Brain microvascular endothelial cell (primary cell): Measurements from ENCODE around the gene TTC9.

ENCODE experiments used
- DNase-seq: peaks from one replicate; pipeline ENCODE4 v3.0.0-alpha.2; 2020
- H3K27ac ChIP-seq: fragments of 250-450 bp; sonication (Bioruptor Pico); 2 replicates; pipeline ENCODE4 v1.5.1; 2020; ENCODE audit warnings: mild to moderate bottlenecking, moderate library complexity
- H3K27me3 ChIP-seq: fragments of 250-450 bp; sonication (Bioruptor Pico); replicated peaks from 2 replicates; pipeline ENCODE4 v1.5.1; 2020; ENCODE audit warnings: mild to moderate bottlenecking
- H3K36me3 ChIP-seq: fragments of 250-450 bp; sonication (Bioruptor Pico); replicated peaks from 2 replicates; pipeline ENCODE4 v1.5.1; 2020; ENCODE audit warnings: mild to moderate bottlenecking
- H3K4me3 ChIP-seq: 2 replicates; pipeline ENCODE4 v1.5.1; 2011; ENCODE audit warnings: low read depth, mild to moderate bottlenecking, control low read depth, low read length, moderate library complexity
- in situ Hi-C: cut with HindIII; loops from 2 replicates; pipeline ENCODE4 v1.10.0; 2017; ENCODE audit warnings: low sequenced_read_pairs, low pct_ligation_motif_present
- TF ChIP-seq, protein P1 (sequence below): IDR thresholded peaks from 2 replicates; pipeline ENCODE4 v1.5.1; 2011; ENCODE audit warnings: low read depth, mild to moderate bottlenecking, moderate library complexity, low read length, control low read depth, inconsistent platforms; ENCODE audit errors: missing control alignments

The TTC9 gene

DNA sequence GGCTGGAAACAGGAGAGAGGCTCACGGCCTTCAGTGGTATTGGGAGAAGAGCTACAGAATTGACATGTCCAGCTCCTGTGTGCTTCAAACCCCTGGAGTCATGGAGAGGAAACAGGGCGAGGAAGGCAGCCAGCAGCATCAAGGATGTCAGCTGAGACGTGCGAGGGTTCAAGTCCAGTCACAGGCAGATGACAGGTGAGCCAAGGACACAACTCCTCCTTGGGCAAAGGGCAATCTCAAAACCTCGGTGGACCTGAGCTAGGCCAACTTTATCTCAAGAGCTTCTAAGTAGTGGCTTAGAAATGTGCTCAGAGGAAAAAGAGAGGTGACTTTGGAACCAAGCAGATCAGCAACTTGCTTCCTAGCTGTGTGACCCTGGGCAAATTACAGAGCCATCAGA lies 81.6 kb downstream of the TTC9 start:
- Histone ChIP-seq H3K36me3 (no peaks in the 10 kb centered on the region), H3K4me3 (no peak overlapping the region), H3K27ac (no peak overlapping the region), H3K27me3 (no peaks in the 10 kb centered on the region)
- no peak for DNase-seq
- in situ Hi-C loops: no loop called here
- TF ChIP-seq, protein P1, sequence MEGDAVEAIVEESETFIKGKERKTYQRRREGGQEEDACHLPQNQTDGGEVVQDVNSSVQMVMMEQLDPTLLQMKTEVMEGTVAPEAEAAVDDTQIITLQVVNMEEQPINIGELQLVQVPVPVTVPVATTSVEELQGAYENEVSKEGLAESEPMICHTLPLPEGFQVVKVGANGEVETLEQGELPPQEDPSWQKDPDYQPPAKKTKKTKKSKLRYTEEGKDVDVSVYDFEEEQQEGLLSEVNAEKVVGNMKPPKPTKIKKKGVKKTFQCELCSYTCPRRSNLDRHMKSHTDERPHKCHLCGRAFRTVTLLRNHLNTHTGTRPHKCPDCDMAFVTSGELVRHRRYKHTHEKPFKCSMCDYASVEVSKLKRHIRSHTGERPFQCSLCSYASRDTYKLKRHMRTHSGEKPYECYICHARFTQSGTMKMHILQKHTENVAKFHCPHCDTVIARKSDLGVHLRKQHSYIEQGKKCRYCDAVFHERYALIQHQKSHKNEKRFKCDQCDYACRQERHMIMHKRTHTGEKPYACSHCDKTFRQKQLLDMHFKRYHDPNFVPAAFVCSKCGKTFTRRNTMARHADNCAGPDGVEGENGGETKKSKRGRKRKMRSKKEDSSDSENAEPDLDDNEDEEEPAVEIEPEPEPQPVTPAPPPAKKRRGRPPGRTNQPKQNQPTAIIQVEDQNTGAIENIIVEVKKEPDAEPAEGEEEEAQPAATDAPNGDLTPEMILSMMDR: no peak

DNA sequence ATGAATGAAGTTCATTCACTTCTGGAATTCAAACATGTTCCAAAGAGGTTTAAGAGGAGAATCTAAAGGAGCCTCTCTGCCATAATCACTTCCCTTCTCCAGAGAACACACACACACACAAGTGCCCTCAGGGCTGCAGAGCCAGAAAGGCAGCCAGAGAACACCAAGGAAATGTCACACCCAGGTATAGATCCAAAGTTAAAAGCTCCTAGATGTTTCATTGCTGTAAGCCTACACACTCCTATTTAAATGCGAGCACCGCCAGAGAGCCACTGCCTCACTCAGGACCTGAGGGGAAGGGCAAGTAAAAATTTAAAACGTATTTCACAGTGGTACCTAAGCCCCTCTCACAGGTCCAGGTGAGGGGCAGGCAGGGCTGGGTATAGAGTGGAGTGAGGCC lies 82.4 kb downstream of the TTC9 start:
- H3K36me3 ChIP-seq: no peaks in the 10 kb centered on the region
- H3K4me3 ChIP-seq: no peak overlapping the region
- DNase-seq: no peak
- no peaks in the 10 kb centered on the region for H3K27me3 ChIP-seq
- TF ChIP-seq, protein P1: no peak
- no peak overlapping the region for H3K27ac ChIP-seq
- in situ Hi-C loops: no loop called here

DNA sequence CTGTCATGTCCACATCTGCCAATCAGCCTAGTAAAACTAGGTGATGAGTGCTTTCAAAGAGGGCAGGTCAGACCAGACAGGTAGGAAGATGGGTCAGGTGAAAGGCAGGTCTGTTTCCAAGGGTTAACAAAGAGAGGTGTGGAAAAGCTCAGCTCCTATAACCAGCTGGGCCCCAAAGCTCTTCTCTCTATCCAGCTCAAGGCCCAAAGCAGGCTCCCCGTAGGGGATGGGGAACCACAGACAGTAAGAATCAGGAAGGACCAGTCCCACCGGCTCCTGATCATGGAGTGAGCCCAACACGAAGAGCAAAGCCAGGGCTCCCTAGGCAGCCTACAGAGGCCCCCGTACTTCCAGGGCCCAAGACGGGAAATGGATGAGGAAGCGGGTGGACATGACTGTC lies 83.2 kb downstream of the TTC9 start:
- Histone ChIP-seq H3K4me3 (no peak overlapping the region), H3K27ac (no peak overlapping the region), H3K36me3 (no peaks in the 10 kb centered on the region), H3K27me3 (no peaks in the 10 kb centered on the region)
- DNase-seq: no peak
- in situ Hi-C loops: no loop called here
- TF ChIP-seq, protein P1: no peak
